AG04450 (cell line): ENCODE measurements around the gene SNRNP35. TPM values are rescaled to one million over a fixed set of nuclear protein-coding genes. Genes with fewer than 3 reads are reported as not detected.

Experiments
- CTCF ChIA-PET: fragments of 300-600, 350-600 bp; formaldehyde crosslinking; extraction: SDS; loops from one replicate; lab custom pipeline; 2022; ENCODE audit warnings: antibody characterized with exemption, inconsistent platforms; lab: Charles Lee
- POLR2A ChIA-PET: fragments of 350-600 bp; formaldehyde crosslinking; extraction: SDS; loops from one replicate; lab custom pipeline; 2021; ENCODE audit warnings: antibody characterized with exemption, inconsistent platforms; lab: Yijun Ruan, JAX
- DNase-seq: peaks from one replicate; pipeline ENCODE4 v3.0.0-alpha.2; 2011; ENCODE audit warnings: low read depth, low spot score
- H3K27ac ChIP-seq: one replicate; pipeline ENCODE4 v1.5.1; 2012; ENCODE audit warnings: low read depth, low read length, control low read depth
- H3K27me3 ChIP-seq: one replicate; pipeline ENCODE4 v1.6.0; 2012; ENCODE audit warnings: low read length; ENCODE audit not compliant: control insufficient read depth, insufficient read depth
- H3K4me3 ChIP-seq: 2 replicates; pipeline ENCODE4 v1.5.1; 2011; ENCODE audit warnings: mild to moderate bottlenecking, low read depth, low read length, control low read depth
- H3K9me3 ChIP-seq: 2 replicates; pipeline ENCODE4 v1.5.1; 2012; ENCODE audit warnings: low read length; ENCODE audit not compliant: control insufficient read depth, insufficient read depth
- CTCF ChIP-seq: IDR thresholded peaks from 2 replicates; pipeline ENCODE4 v1.5.1; 2011; ENCODE audit warnings: low read depth, low read length, control low read depth, inconsistent platforms
- polyA plus RNA-seq: library from polyadenylated mRNA; depleted of rRNA; stranded (reverse); fragments of >200 nt; gene quantifications from 2 replicates; pipeline ENCODE4 v1.2.3, GENCODE V29; 2011; rRNA removed
- small RNA-seq: library from RNA; depleted of rRNA; stranded (forward); fragments of <200 nt; gene quantifications from one replicate; pipeline ENCODE3, GENCODE V24; 2012; ENCODE audit warnings: low read depth; ENCODE audit not compliant: insufficient read length

SNRNP35 gene
- polyA plus RNA-seq, 1 experiment = 13.0 TPM

- DNase-seq = no peak
- ChIA-PET POLR2A (no interaction called here), CTCF (interaction anchor here (0.6 to 0.7 kb wide), 2 partner anchors 17 to 87 kb away, joined by 3 read pairs; no protein-coding TSS in a partner anchor)
- Histone ChIP-seq H3K27me3 (no peaks in the 10 kb centered on the region), H3K9me3 (no peaks in the 10 kb centered on the region; the same call in 1 of the 2 replicates), H3K4me3 (no peak overlapping the region), H3K27ac (no peak overlapping the region)
- no peak for TF ChIP-seq CTCF
Observed at GRCh38 chr12:123516216-123516780, 58.4 kb downstream of the SNRNP35 start.

Small RNA genes lying within 50 kb of the gene (small RNA-seq; reads per million reads assigned to genes)
- not detected for gene AC145423.2

Other genes starting within 250 kb of the SNRNP35 start
- 15.4 and 20.3 TPM in 2 replicates for gene MPHOSPH9, start 225.0 kb upstream of the SNRNP35 start, polyA plus RNA-seq
- gene MTRFR, start 224.7 kb upstream of the SNRNP35 start, polyA plus RNA-seq = 9.4 TPM in 2 replicates
- gene CDK2AP1, start 186.3 kb upstream of the SNRNP35 start, polyA plus RNA-seq = 469 and 650 TPM in 2 replicates
- 12.6 and 16.0 TPM in 2 replicates for gene SBNO1, start 93.3 kb upstream of the SNRNP35 start, polyA plus RNA-seq
- 26.5 and 30.6 TPM in 2 replicates for gene KMT5A, start 74.0 kb upstream of the SNRNP35 start, polyA plus RNA-seq
- 2.9 and 3.3 TPM in 2 replicates for gene RILPL2, start 21.5 kb upstream of the SNRNP35 start, polyA plus RNA-seq
- gene RILPL1, start 75.6 kb downstream of the SNRNP35 start, polyA plus RNA-seq = 18.7 and 19.8 TPM in 2 replicates
- 241 and 319 TPM in 2 replicates for gene TMED2, start 126.4 kb downstream of the SNRNP35 start, polyA plus RNA-seq
- gene DDX55, start 144.0 kb downstream of the SNRNP35 start, polyA plus RNA-seq = 12.6 and 15.4 TPM in 2 replicates
- 36.6 and 37.8 TPM in 2 replicates for gene EIF2B1, start 175.5 kb downstream of the SNRNP35 start, polyA plus RNA-seq
- 35.8 and 55.1 TPM in 2 replicates for gene GTF2H3, start 175.7 kb downstream of the SNRNP35 start, polyA plus RNA-seq
- 8.6 and 9.1 TPM in 2 replicates for gene TCTN2, start 213.0 kb downstream of the SNRNP35 start, polyA plus RNA-seq